ENCODE data around the gene TET3.

- TF ChIP-seq CTCF (IDR thresholded peaks at IDR 0.05), result no peak
- no peak for TF ChIP-seq POLR2A (IDR thresholded peaks at IDR 0.05)
Observed at GRCh38 chr2:73937103-73937885, 47.4 kb upstream of the TET3 start.

Data from uterus (tissue), 2 donors.